Measurements from ENCODE around the gene DNAH6.
A peak's percentile ranks its signal among the peaks of the same experiment; 100 is the strongest.

Gene DNAH6

DNA sequence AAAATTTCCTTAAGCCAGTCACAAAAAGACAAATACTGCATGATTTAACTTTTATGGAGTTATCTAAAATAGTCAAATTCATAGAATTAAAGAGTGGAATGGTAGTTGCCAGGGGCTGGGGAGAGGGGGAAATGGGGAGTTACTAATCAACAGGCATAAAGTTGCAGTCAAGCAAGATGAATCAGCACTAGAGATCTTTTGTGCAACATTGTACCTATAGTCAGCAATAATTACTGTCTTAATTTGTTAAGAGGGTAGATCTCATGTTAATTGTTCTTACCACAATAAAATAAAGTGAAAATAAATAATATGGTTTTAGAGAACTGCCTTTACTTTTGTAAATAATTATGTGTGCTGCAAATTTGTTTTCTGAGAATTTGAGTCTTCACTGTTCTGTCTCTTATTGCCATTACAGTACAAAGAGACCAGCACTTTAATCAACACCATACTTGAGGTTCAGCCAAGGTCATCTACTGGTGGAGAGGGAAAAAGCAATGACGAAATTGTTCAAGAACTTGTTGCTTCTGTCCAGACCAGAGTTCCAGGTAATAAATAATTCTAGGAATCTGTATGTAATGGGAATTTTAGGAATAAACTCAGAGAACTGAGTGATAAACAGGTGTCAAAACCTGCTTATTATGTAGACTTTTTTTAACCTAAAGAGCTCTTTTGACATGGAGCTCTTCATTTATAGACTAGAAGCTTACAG lies 289.1 kb downstream of the DNAH6 start:
- DNase-seq, result no peak

DNA sequence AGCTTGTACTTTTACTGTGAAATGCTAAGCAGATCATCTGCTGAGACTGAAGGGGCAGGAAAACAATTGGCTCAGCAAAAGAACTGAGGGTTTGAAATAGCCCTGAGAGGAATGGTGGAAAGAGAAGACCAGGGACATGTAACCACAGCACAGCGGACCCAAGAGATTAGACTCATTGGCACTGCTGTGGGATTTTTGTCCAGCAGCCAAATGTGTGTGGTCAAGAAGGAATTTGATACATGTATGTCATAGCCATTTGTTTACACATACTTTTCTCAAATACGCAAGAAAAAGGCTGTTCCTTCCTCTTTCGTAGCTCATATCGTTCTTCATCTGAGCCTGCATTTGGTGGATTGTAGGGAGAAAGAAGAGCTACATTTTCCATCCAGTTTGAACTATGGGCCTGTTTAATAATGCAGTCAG lies 290.8 kb downstream of the DNAH6 start:
- no peak for DNase-seq

DNA sequence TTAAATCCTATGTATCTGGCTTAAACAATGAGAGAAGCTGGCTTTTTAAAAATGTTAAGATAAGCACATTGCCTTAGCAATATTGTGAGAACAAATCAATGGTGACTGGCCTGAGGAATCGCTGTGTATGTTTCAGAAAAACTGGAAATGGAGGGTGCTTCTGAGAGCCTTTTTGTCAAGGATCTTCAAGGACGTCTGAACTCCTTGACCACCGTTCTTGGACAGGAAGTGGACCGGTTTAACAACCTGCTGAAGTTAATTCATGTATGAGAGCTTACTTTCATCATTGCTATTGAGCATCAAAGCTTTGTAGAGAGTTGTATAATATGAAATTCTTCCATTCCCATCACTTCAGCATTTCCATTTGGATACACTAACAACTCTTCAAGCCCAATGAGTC lies 292.0 kb downstream of the DNAH6 start:
- DNase-seq, result no peak

GRCh38 chr2:84811839-84812431 lies 295.6 kb downstream of the DNAH6 start:
- no peak for DNase-seq

DNA sequence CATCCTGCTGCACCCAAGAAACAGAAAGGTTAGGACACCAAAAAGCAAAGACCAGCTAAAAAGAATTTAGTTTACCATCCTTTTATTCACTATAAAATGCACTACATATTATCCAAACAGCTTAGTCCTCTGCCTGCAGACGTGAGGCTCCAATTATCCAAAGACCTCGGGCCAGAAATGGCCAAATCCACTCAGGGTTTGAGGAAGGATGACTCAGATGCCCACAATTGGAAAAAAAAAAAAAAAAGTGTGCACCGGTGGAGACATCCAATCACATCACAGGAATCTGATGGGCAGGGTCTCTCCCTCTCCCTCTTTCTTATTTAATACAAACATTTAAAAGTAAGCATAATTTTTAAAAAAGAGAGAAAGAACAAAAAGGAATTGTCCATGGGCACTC lies 298.8 kb downstream of the DNAH6 start:
- DNase-seq, result no peak

DNA sequence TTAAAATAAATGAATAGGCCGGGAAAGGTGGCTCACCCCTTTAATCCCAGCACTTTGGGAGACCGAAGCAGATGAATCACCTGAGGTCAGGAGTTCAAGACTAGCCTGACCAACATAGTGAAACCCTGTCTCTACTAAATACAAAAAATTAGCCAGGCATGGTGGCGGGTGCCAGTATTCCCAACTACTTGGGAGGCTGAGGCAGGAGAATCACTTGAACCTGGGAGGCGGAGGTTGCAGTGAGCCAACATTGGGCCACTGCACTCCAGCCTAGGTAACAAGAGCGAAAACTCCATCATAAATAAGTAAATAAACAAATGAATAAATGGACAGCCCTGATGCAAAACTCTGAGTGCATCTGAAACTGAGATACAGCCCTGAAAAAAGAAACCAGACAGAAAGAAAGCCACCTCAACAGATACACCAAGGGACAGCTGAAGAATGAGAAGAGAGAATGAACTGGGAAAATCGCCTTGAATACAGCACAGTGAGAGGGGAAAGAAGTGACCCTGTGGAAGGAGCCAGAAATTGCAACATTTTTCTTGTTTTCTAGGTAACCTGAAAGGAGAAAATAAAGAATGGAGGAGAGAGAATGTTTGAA lies 300.2 kb downstream of the DNAH6 start:
- no peak for DNase-seq

DNA sequence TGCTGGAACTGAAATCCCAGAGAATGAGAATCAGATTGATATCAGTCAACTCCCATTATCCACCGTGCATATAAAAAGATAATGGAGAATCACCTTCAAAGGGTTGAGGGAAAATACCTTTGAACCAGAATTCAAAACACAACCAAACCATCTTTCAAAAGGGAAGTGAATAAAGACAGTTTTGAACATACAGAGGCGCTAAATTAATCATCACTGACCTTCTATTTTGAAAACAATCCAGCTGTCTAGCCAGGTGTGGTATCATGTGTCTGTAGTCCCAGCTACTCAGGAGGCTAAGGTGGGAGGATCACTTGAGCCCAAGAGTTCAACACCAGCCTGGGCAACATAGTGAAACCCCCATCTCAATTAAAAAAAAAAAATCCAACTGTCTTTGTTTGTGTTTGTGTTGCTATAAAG lies 300.9 kb downstream of the DNAH6 start:
- no peak for DNase-seq

DNA sequence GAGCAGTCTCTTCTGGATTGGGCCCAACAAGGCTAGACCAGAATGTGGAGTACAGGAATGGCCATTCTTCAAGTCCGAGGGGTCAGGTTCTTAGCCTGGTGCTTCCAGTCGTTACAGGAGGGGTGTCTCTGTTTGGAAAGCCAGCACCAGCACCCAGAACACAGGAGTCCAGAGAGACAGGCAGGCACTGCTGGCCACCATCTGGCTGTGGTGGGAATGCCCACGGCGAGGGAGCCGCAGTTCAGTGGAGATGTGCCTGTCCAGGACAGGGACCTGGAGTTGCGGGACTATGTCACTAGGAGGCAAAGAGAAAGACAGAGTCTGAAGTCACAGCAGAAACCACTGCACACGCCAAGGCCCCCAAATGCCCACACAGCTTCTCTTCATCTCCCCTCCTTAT lies 305.5 kb downstream of the DNAH6 start:
- no peak for DNase-seq

- no peak for DNase-seq
Observed at GRCh38 chr2:84823229-84823628, 306.9 kb downstream of the DNAH6 start.

DNA sequence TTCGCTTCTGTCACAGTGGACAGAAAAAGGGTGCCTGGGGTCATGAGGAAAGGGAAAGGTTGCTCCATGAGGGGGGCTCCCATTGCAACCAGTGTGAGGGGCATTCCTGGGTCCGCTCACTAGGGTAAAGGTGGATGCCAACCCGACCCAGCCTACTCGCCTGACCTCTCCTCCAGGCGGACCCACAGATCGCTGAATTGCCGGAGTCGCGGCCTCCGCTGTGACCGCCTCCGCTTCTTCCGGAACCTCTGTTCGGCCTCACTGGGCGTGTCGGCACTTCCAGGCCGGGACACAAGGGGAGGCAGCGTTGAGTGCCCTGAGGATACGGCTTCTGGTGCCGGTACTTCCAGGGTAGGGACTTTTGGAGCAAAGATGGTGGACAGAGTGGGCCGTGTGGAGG lies 307.5 kb downstream of the DNAH6 start:
- DNase-seq, result no peak

- no peak for DNase-seq
Observed at GRCh38 chr2:84827978-84828575, 311.8 kb downstream of the DNAH6 start.

- DNase-seq, result no peak
Observed at GRCh38 chr2:84829693-84830092, 313.4 kb downstream of the DNAH6 start.

DNA sequence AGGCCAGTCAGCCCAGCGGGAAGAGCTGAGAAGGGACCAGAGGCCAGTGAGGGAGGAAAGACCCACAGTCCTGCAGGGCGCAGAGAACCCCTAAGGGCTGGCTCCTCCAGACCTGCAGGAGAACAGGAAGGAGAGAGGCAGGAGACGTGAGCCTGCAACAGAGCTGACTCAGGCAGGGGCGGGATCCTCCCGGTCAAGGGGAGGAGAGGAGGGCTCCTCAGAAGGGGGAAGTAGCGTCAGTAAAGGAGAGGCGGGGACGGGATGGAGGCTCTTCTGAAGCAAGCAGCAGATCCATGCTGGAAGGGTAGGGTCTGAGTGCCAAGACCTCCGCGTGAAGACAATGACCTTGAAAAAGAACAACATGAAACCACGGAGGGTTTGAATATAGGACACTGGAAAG lies 313.8 kb downstream of the DNAH6 start:
- peak; percentile 89 to 92 for DNase-seq

DNA sequence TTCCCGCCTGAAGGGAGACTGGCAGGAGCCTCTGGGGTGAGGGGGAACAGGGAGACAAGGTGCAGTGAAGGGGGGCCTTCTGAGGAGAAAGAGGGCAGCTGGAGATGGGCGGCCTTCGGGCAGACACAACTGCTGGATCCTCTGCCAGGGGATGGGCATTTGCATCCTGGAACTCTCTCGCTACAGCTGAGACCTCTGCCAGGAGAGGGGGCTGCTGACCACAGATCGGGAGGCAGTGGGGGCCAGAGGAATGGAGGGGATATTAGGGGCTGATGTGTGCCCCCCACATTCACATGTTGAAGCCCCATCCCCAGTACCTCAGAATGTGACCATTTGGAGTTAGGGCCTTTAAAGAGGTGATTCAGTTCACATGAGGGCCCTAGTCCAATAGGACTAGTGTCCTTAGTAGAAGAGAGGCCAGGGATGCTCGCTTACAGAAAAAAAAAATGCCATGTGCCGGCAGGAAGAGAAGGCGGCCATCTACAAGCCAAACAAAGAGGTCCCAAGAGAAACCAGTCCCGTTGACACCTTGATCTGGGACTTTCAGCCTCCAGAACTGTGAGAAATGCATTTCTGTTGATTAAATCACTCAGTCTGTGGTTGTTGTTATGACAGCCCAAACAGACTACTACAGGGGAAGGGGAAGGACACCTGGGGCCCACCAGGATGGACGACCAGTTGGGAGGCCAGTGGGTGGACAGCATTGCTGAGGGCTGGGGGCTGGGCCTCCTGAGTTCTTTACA lies 314.6 kb downstream of the DNAH6 start:
- no peak for DNase-seq

- DNase-seq, result peak; percentile 84 to 86
Observed at GRCh38 chr2:84832772-84833461, 316.6 kb downstream of the DNAH6 start.

DNA sequence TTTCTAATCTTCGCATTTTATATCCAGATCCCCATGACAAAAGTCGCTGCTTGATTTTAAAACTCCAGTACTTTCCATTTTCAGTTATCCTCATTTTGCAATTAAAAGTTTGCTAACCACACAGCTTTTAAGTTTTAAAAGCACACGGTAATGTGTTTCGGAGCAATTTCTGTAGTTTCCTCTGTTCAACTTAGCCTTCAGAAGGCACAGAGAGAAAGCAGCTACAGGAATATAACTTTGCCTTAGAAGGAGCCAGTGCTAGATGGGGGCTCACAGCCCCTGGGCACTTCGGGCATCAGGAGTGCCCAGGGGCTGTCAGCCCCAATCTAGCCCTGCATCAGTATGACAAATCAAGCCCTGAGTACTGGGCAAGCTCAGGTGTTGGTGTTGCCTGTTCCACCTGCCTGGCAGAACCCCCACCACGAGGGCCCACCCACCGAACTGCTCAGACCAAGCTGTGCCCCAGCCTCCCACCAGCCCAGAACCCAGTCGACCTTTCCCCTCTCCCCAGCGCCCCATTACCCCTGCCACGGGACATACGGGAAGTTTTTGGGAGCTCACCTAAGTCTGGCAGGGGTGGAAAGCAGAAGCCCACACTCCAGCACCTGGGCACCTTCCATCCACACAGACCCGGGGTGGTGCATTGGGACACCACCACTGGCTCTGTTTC lies 317.3 kb downstream of the DNAH6 start:
- no peak for DNase-seq

GRCh38 chr2:84836215-84836614 lies 319.9 kb downstream of the DNAH6 start:
- no peak for DNase-seq

- DNase-seq, result no peak
Observed at GRCh38 chr2:84838434-84839145, 322.3 kb downstream of the DNAH6 start.

- no peak for DNase-seq
Observed at GRCh38 chr2:84839851-84840250, 323.6 kb downstream of the DNAH6 start.

DNA sequence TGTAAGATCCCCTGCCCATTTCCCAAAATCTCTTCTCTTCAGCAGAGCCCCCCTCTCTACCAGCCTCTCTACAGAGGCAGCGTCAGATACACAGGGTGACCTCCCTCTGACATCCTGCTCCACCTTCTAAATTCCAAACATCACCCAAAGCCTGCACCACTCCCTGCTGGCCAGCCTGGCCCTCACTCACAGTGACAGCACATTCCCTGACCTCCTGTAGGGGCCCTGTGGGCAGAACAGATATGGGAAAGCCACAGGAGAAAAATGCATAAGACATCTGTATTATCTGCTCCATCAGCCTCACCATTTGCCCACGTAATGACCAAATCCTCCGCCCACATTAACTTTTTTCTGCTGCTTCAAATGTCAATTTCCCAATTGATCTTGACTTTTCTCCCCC lies 324.0 kb downstream of the DNAH6 start:
- DNase-seq, result no peak

GRCh38 chr2:84841577-84841976 lies 325.3 kb downstream of the DNAH6 start:
- no peak for DNase-seq

Data from inflammatory macrophage (primary cell).